Colonic mucosa (tissue), 4 donors: ENCODE results near the gene SDK2. TPM values are rescaled to one million over a fixed set of nuclear protein-coding genes. Genes with fewer than 3 reads are reported as not detected.

Experiments
- DNase-seq: peaks from one replicate; pipeline ENCODE4 v3.0.0-alpha.2; 2020
- H3K27ac ChIP-seq: fragments of 200-600 bp; one replicate; pipeline ENCODE4 v1.8.0; 2021
- H3K27me3 ChIP-seq: fragments of 200-600 bp; one replicate; pipeline ENCODE4 v1.8.0; 2021
- H3K36me3 ChIP-seq: fragments of 200-600 bp; one replicate; pipeline ENCODE4 v1.8.0; 2021
- H3K4me1 ChIP-seq: fragments of 200-600 bp; one replicate; pipeline ENCODE4 v1.8.0; 2021; ENCODE audit warnings: mild to moderate bottlenecking
- H3K4me3 ChIP-seq: fragments of 200-600 bp; one replicate; pipeline ENCODE4 v1.8.0; 2021
- H3K9ac ChIP-seq, 2 donors: one replicate each; pipeline ENCODE4 v1.7.0; 2013; ENCODE audit warnings: control low read depth in 2 of 2, low read depth in 2 of 2, low read length in 2 of 2
- H3K9me3 ChIP-seq: fragments of 200-600 bp; one replicate; pipeline ENCODE4 v1.8.0; 2021
- intact Hi-C: fragments of 100-400 bp; cut with DNase I; formaldehyde crosslinking; loops from one replicate; pipeline ENCODE4 v1.14.1; 2022
- total RNA-seq, 2 donors: library from RNA; stranded (reverse); fragmentation: NEBNext Ultra II Directional in 1 of 2; extraction: Animal tissue kit (Norgen Biotek cat#: 25700) in 1 of 2; gene quantifications; one replicate each; pipeline ENCODE4 v1.2.1, GENCODE V29; 2021
- TF ChIP-seq, protein P1 (sequence below): fragments of 200-600 bp; IDR thresholded peaks from one replicate; pipeline ENCODE4 v1.8.0; 2022; ENCODE audit warnings: antibody characterized with exemption, mild to moderate bottlenecking
- donor health status: healthy.
- donor health status: DM: no; HTN: no; CAD: no.
- donor health status: DM: no; HTN: no; CAD: no.

Gene SDK2
- total RNA-seq, 2 donors from 2014 or later = 0.94 to 1.2 TPM

GRCh38 chr17:73551144-73551543, 93.1 kb downstream of the SDK2 start:
- Histone ChIP-seq H3K4me1 (no peaks in the 10 kb centered on the region), H3K9ac (no peak overlapping the region), H3K27ac (no peak overlapping the region), H3K9me3 (no peaks in the 10 kb centered on the region), H3K4me3 (no peak overlapping the region), H3K36me3 (no peaks in the 10 kb centered on the region), H3K27me3 (no peaks in the 10 kb centered on the region)
- DNase-seq = no peak
- TF ChIP-seq, protein P1, sequence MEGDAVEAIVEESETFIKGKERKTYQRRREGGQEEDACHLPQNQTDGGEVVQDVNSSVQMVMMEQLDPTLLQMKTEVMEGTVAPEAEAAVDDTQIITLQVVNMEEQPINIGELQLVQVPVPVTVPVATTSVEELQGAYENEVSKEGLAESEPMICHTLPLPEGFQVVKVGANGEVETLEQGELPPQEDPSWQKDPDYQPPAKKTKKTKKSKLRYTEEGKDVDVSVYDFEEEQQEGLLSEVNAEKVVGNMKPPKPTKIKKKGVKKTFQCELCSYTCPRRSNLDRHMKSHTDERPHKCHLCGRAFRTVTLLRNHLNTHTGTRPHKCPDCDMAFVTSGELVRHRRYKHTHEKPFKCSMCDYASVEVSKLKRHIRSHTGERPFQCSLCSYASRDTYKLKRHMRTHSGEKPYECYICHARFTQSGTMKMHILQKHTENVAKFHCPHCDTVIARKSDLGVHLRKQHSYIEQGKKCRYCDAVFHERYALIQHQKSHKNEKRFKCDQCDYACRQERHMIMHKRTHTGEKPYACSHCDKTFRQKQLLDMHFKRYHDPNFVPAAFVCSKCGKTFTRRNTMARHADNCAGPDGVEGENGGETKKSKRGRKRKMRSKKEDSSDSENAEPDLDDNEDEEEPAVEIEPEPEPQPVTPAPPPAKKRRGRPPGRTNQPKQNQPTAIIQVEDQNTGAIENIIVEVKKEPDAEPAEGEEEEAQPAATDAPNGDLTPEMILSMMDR = no peak
- intact Hi-C loops = no loop called here

- Histone ChIP-seq H3K27me3 (no peaks in the 10 kb centered on the region), H3K9me3 (no peaks in the 10 kb centered on the region), H3K36me3 (no peaks in the 10 kb centered on the region), H3K9ac (no peak overlapping the region), H3K4me1 (no peaks in the 10 kb centered on the region), H3K4me3 (no peak overlapping the region), H3K27ac (no peak overlapping the region)
- intact Hi-C loops = no loop called here
- no peak for DNase-seq
- TF ChIP-seq, protein P1 = no peak
Observed at GRCh38 chr17:73550556-73550955, 93.7 kb downstream of the SDK2 start.

- intact Hi-C loops = no loop called here
Observed at GRCh38 chr17:73549841-73550430, 94.3 kb downstream of the SDK2 start.

DNA sequence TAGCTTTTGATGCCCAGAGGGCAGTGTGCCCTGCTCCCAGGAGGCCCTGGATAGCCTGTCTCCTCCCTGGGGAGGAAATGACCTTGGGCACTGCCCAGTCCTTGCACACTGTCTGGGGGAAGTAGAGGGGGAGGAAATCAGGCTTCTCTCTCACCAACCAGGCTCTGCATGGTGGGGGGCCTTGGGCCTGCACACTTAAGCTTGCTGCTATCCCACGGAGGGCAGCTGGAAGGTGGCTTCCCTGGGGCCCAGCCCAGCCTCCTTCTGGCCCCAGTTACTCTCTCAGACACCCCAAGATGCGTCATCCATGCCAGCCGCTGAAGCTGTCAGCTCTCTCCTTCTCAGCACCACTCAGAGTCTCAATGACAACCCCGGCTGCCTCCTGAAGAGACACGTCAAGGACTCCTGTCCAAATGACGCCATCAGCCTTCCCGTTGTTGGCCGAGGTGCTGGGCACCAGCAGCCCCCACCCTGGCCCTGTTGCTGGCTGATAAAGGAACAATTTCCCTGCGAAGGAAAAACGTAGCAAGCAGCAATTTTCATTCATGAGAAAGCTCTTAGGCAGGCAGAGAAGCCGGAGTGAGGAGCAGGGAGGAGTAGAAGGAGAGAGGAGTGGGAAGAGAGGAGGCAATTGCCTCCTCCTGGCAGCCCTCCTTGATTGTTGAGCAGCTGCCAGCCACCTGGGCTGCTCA, 95.5 kb downstream of the SDK2 start:
- H3K9ac ChIP-seq = no peak overlapping the region
- no peak for DNase-seq
- H3K4me1 ChIP-seq = no peaks in the 10 kb centered on the region
- H3K9me3 ChIP-seq = no peaks in the 10 kb centered on the region
- intact Hi-C loops = no loop called here
- H3K27me3 ChIP-seq = no peaks in the 10 kb centered on the region
- H3K4me3 ChIP-seq = no peak overlapping the region
- no peak overlapping the region for H3K27ac ChIP-seq
- H3K36me3 ChIP-seq = no peaks in the 10 kb centered on the region
- TF ChIP-seq, protein P1 = no peak

More at GRCh38 chr17:73549841-73550430, 94.3 kb downstream of the SDK2 start:
- H3K4me1 ChIP-seq = no peaks in the 10 kb centered on the region
- H3K27ac ChIP-seq = no peak overlapping the region
- H3K27me3 ChIP-seq = no peaks in the 10 kb centered on the region
- H3K36me3 ChIP-seq = no peaks in the 10 kb centered on the region
- H3K4me3 ChIP-seq = no peak overlapping the region
- no peak overlapping the region for H3K9ac ChIP-seq
- H3K9me3 ChIP-seq = no peaks in the 10 kb centered on the region
- DNase-seq = no peak
- TF ChIP-seq, protein P1 = no peak

GRCh38 chr17:73547790-73548189, 96.5 kb downstream of the SDK2 start:
- TF ChIP-seq, protein P1 = no peak
- intact Hi-C loops = no loop called here
- H3K4me3 ChIP-seq = no peak overlapping the region
- H3K9ac ChIP-seq = no peak overlapping the region
- H3K4me1 ChIP-seq = no peaks in the 10 kb centered on the region
- DNase-seq = no peak
- H3K27me3 ChIP-seq = no peaks in the 10 kb centered on the region
- H3K27ac ChIP-seq = no peak overlapping the region
- no peaks in the 10 kb centered on the region for H3K9me3 ChIP-seq
- no peaks in the 10 kb centered on the region for H3K36me3 ChIP-seq
